GM12801 (cell line): Measurements from ENCODE around the gene ADAD1.

Source experiments
- TF ChIP-seq, protein P1 (sequence below): IDR thresholded peaks from one replicate; pipeline ENCODE4 v1.5.1; 2011; ENCODE audit warnings: control low read depth; ENCODE audit not compliant: insufficient read length; ENCODE audit errors: extremely low read depth

ADAD1 gene

DNA sequence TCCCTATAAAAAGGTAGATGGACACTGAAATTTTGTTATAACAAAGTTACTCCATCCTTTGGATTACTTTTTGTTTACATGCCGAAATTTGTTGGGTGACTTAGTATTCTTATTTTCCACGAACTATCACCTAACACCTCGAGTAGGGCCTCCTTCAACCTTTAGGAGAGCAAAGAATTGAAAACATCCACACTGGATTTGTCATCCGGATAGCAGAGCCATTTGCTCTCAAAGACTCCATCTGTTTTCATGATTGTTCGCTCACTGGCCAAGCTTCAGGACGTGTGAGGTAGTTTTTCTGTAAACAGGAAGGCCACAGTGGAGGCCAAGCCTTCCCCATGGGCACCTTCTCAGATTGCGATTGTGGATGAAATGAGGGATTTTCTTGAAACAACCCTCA is at the start of gene ADAD1:
Gene ADAD1, plus strand, starts transcription at position 301 of the 400 bp plus-strand sequence. CDS start 1,059 bp downstream, outside the sequence.
- TF ChIP-seq, protein P1, sequence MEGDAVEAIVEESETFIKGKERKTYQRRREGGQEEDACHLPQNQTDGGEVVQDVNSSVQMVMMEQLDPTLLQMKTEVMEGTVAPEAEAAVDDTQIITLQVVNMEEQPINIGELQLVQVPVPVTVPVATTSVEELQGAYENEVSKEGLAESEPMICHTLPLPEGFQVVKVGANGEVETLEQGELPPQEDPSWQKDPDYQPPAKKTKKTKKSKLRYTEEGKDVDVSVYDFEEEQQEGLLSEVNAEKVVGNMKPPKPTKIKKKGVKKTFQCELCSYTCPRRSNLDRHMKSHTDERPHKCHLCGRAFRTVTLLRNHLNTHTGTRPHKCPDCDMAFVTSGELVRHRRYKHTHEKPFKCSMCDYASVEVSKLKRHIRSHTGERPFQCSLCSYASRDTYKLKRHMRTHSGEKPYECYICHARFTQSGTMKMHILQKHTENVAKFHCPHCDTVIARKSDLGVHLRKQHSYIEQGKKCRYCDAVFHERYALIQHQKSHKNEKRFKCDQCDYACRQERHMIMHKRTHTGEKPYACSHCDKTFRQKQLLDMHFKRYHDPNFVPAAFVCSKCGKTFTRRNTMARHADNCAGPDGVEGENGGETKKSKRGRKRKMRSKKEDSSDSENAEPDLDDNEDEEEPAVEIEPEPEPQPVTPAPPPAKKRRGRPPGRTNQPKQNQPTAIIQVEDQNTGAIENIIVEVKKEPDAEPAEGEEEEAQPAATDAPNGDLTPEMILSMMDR = no peak

- TF ChIP-seq, protein P1 = no peak
These were observed 48.8 kb upstream of the ADAD1 start for GRCh38 chr4:122329876-122330565.

DNA sequence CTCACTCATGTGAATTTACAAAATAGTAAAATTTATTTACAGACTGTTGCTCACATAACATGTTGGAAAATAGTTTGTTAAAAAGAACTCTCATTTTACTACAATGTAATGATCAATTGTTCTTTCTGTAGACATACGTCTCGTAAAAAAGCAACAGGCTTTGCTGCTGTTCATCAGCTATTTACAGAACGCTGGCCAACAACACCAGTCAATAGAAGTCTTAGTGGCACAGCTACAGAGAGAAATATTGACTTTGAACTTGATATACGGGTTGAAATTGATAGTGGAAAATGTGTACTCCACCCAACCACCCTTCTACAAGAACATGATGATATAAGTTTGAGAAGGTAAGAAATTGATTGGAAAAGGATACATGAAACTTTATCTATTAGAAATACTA is 47.6 kb upstream of the ADAD1 start:
- TF ChIP-seq, protein P1 = no peak

DNA sequence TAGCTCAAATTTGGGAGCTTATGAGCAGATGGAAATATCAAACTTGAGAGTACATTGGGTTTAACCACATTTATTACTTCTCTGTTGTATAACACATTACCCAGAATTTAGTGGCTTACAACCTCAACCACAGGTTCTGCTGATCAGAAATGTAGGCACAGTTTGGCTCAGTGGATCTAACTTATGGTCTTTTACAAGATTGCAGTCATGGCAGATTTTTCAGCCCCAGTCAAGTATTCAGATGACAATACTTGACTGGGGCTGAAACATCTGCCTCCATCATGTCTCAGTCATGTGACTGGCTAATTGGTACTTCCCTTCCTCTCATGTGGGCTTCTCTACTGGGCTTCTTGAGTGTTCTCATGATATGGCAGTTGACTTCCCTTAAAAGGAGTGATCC is 44.0 kb upstream of the ADAD1 start:
- TF ChIP-seq, protein P1 = no peak

- TF ChIP-seq, protein P1 = no peak
These were observed 36.9 kb upstream of the ADAD1 start for GRCh38 chr4:122341886-122342285.

DNA sequence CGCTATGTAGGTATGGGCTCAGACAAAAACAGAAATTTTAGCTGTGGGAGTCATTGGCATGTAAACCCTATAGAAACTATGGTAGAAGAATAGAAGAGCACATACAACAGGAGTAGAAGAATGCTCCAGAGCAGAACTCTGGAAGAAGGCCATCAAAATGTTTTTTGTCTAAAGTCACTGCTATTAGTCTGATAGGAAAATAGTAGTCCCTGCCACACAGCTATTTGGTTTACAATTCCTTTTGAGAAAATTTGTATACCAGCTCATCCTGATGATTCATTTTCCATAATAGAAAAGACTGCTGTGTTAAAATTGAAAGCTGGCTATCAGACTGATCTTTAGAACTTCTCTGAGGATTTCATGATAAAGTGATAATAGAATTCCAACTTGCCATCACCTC is 32.8 kb upstream of the ADAD1 start:
- TF ChIP-seq, protein P1 = no peak

- TF ChIP-seq, protein P1 = no peak
These were observed 32.3 kb upstream of the ADAD1 start for GRCh38 chr4:122346503-122346902.
